Measurements from ENCODE around the gene CNTN5. TPM values are rescaled to one million over a fixed set of nuclear protein-coding genes. Genes with fewer than 3 reads are reported as not detected.

Gene CNTN5
- total RNA-seq, 1 donor from 2014 or later, result 17.7 TPM

- Mint-ChIP-seq H3K27me3 (ENCODE audit: low read depth) (no peaks in the 10 kb centered on the region), H3K9me3 (peaks cover 37% of the 10 kb centered on the region), H3K27ac (no peak overlapping the region), H3K4me1 (peaks cover 10% of the 10 kb centered on the region), H3K4me3 (no peak overlapping the region), H3K36me3 (peaks cover 8% of the 10 kb centered on the region)
- TF ChIP-seq CTCF (IDR thresholded peaks at IDR 0.05; ENCODE audit: unreplicated experiment), result no peak
- DNase-seq (ENCODE audit: low spot score in 2 of 2, unreplicated experiment in 2 of 2), result no peak
Measured at GRCh38 chr11:100328626-100329340, 1308.0 kb downstream of the CNTN5 start.

- Mint-ChIP-seq H3K27ac (no peak overlapping the region), H3K9me3 (peaks cover 43% of the 10 kb centered on the region), H3K36me3 (peaks cover 10% of the 10 kb centered on the region), H3K27me3 (ENCODE audit: low read depth) (no peaks in the 10 kb centered on the region), H3K4me1 (peaks cover 6% of the 10 kb centered on the region), H3K4me3 (no peak overlapping the region)
- DNase-seq (ENCODE audit: low spot score in 2 of 2, unreplicated experiment in 2 of 2), result no peak
- no peak for TF ChIP-seq CTCF (IDR thresholded peaks at IDR 0.05; ENCODE audit: unreplicated experiment)
Measured at GRCh38 chr11:100329352-100329751, 1308.6 kb downstream of the CNTN5 start.

GRCh38 chr11:100336873-100337272 lies 1316.1 kb downstream of the CNTN5 start:
- H3K36me3 Mint-ChIP-seq, result peaks cover 5% of the 10 kb centered on the region
- no peak for TF ChIP-seq CTCF (IDR thresholded peaks at IDR 0.05; ENCODE audit: unreplicated experiment)
- peaks cover 23% of the 10 kb centered on the region for H3K9me3 Mint-ChIP-seq
- no peaks in the 10 kb centered on the region for H3K27me3 Mint-ChIP-seq (ENCODE audit: low read depth)
- no peak overlapping the region for H3K27ac Mint-ChIP-seq
- no peak for DNase-seq (ENCODE audit: low spot score in 2 of 2, unreplicated experiment in 2 of 2)
- no peak overlapping the region for H3K4me3 Mint-ChIP-seq
- H3K4me1 Mint-ChIP-seq, result peaks cover 20% of the 10 kb centered on the region

- H3K4me1 Mint-ChIP-seq, result peaks cover 20% of the 10 kb centered on the region
- H3K27me3 Mint-ChIP-seq (ENCODE audit: low read depth), result no peaks in the 10 kb centered on the region
- no peak overlapping the region for H3K27ac Mint-ChIP-seq
- no peak for TF ChIP-seq CTCF (IDR thresholded peaks at IDR 0.05; ENCODE audit: unreplicated experiment)
- no peak for DNase-seq (ENCODE audit: low spot score in 2 of 2, unreplicated experiment in 2 of 2)
- peaks cover 14% of the 10 kb centered on the region for H3K9me3 Mint-ChIP-seq
- peaks cover 5% of the 10 kb centered on the region for H3K36me3 Mint-ChIP-seq
- H3K4me3 Mint-ChIP-seq, result no peak overlapping the region
Measured at GRCh38 chr11:100338144-100338840, 1317.5 kb downstream of the CNTN5 start.

GRCh38 chr11:100340466-100341319 lies 1319.9 kb downstream of the CNTN5 start:
- no peak for TF ChIP-seq CTCF (IDR thresholded peaks at IDR 0.05; ENCODE audit: unreplicated experiment)
- no peak for DNase-seq (ENCODE audit: low spot score in 2 of 2, unreplicated experiment in 2 of 2)
- H3K4me3 Mint-ChIP-seq, result no peak overlapping the region
- no peaks in the 10 kb centered on the region for H3K9me3 Mint-ChIP-seq
- H3K4me1 Mint-ChIP-seq, result peaks cover 20% of the 10 kb centered on the region
- H3K27me3 Mint-ChIP-seq (ENCODE audit: low read depth), result no peaks in the 10 kb centered on the region
- no peaks in the 10 kb centered on the region for H3K36me3 Mint-ChIP-seq
- peak overlapping the region; percentile 43 for H3K27ac Mint-ChIP-seq
